ENCODE results near the gene TRPV6. TPM values are rescaled to one million over a fixed set of nuclear protein-coding genes. Genes with fewer than 3 reads are reported as not detected.

TRPV6 gene
- total and polyA plus RNA-seq, 8 donors = 36.1 to 308 (median 56.5) TPM

DNA sequence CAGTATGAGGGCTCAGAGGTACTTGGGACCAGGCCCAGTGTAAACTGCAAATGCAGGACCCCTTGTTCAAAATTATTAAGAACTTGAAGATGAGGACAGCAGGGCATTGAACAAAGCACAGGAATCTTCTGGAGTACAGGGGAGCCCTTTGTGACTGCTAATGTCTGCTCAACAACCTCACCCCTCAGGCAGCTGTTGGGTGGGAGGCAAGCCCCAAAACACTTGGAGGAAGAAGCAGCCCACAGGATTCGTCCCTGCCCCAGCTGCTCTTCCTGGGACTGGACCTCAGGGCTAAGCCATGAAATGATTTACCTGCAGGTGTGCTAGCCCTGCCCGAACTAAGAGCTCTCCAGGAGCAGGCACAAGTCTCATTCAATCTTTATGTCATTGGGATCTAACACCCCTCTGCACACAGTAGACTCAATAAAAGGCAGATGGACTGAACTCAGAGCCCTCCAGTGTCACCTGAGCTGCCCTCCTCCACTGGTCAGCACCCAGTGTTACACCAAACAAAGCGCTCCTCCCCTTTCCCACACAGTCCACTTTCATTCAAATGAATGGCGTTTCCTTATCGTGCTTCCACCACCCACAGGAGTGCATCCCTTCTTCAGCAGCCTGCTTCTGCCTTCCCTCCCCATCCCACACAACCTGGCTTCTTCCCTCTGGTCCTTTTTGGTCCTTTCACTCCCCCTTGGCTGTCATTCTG, 47.0 kb upstream of the TRPV6 start:
- Histone ChIP-seq H3K9me3 (no peaks in the 10 kb centered on the region), H3K27ac (no peak overlapping the region), H3K27me3 (no peaks in the 10 kb centered on the region), H3K4me1 (no peaks in the 10 kb centered on the region), H3K36me3 (no peaks in the 10 kb centered on the region), H3K4me3 (no peak overlapping the region)
- 63 to 70% methylated on average over 5 of the region's 5 CpGs for WGBS, 2 donors
- TF ChIP-seq, protein P1, sequence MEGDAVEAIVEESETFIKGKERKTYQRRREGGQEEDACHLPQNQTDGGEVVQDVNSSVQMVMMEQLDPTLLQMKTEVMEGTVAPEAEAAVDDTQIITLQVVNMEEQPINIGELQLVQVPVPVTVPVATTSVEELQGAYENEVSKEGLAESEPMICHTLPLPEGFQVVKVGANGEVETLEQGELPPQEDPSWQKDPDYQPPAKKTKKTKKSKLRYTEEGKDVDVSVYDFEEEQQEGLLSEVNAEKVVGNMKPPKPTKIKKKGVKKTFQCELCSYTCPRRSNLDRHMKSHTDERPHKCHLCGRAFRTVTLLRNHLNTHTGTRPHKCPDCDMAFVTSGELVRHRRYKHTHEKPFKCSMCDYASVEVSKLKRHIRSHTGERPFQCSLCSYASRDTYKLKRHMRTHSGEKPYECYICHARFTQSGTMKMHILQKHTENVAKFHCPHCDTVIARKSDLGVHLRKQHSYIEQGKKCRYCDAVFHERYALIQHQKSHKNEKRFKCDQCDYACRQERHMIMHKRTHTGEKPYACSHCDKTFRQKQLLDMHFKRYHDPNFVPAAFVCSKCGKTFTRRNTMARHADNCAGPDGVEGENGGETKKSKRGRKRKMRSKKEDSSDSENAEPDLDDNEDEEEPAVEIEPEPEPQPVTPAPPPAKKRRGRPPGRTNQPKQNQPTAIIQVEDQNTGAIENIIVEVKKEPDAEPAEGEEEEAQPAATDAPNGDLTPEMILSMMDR (IDR thresholded peaks at IDR 0.05) = no peak
- FAIRE-seq (no peak), ATAC-seq (no peak), DNase-seq (no peak)
- intact Hi-C loops (cut with DNase I) = no loop called here

DNA sequence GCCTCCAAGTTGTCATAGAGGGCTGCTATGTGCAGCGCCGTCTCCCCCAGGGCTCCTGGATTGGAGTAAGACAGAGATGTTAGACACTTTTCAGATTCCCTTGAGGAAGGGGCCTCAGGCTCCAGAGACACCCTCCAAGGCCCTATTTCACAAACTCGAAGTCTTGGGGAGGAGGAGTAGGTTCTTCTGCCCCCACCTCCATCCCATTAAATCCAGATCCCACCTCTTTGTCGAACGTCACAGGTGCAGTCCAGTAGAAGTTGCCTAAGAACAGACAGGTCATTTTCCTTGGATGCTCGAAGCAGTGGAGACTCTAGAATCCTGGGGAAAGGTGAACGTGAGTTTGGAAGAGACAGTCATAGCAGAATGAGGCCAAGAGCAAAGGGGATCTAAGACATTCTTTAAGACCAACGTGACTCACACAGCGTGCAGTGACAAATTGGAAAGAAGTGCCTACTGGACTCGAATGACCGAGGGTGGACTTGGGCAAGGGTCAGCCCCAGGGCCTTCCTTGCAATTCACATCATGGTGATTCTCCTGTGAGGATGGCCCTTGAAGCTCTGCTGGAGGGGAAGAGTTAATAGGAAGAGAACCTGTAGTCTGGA, 44.7 kb upstream of the TRPV6 start:
- Histone ChIP-seq H3K4me1 (no peaks in the 10 kb centered on the region), H3K4me3 (no peak overlapping the region), H3K9me3 (no peaks in the 10 kb centered on the region), H3K36me3 (no peaks in the 10 kb centered on the region), H3K27ac (no peak overlapping the region), H3K27me3 (no peaks in the 10 kb centered on the region)
- TF ChIP-seq, protein P1 (IDR thresholded peaks at IDR 0.05) = no peak
- intact Hi-C loops (cut with DNase I) = no loop called here
- FAIRE-seq (no peak), ATAC-seq (no peak), DNase-seq (no peak)
- WGBS, 2 donors = 78 to 86% methylated on average over 11 of the region's 11 CpGs

DNA sequence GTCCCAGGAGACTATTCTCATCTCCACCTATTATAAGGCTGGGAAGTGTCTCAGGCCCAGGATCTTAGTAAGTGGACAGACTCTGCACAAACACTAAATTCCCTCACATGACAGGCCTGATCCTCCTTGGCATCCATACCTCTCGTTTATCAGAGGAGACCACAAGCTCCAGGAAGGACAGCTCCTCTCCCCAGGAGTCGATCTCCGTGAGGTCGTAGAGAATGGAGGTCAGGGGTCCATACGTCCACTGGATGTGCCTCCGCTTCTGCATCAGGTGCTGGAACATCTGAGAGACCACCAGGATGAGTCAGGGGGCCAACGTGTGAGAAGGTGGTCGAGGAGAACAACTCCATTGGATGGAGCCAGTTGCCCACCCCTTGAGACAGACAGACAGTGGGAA, 42.4 kb upstream of the TRPV6 start:
- ATAC-seq = no peak
- TF ChIP-seq, protein P1 (IDR thresholded peaks at IDR 0.05) = no peak
- Histone ChIP-seq H3K9me3 (no peaks in the 10 kb centered on the region), H3K27ac (no peak overlapping the region), H3K4me1 (no peaks in the 10 kb centered on the region), H3K27me3 (no peaks in the 10 kb centered on the region), H3K36me3 (no peaks in the 10 kb centered on the region), H3K4me3 (no peak overlapping the region)
- WGBS, 2 donors = 66 to 67% methylated on average over 8 of the region's 8 CpGs
- FAIRE-seq = no peak
- DNase-seq = no peak
- intact Hi-C loops (cut with DNase I) = no loop called here

DNA sequence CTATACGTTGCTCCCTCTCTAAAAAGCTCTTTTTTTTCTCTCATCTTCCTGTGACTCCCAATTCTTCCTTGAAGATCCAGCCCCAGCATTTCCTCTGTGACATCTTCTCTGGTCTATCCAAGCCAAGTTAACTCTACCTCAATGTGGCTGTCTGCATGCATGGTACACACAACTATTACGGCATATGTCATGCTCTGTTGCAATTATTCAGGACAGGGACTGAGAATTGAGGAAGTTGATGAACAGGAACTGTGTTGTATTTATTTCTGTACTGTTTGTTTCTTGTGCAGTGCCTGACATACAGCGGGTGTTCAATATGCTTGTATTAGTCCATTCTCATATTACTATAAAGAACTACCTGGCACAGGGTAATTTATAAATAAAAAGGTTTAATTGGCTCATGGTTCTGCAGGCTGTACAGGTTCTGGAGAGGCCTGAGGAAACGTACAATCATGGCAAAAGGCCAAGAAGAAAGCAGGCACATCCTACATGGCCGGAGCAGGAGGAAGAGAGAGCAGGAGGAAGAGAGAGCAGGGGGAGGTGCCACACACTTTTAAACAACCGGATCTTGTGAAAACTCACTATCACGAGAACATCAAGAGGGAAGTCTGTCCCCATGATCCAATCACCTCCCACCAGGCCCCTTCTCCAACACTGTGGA, 41.7 kb upstream of the TRPV6 start:
- ATAC-seq (peak in 2 of 4 donors; percentile 65 to 74), DNase-seq (no peak), FAIRE-seq (no peak)
- intact Hi-C loops (cut with DNase I) = no loop called here
- no peaks in the 10 kb centered on the region for H3K4me1 ChIP-seq
- 66 to 77% methylated on average over 7 of the region's 7 CpGs for WGBS, 2 donors
- TF ChIP-seq, protein P1 (IDR thresholded peaks at IDR 0.05) = no peak
- no peaks in the 10 kb centered on the region for H3K9me3 ChIP-seq
- H3K27ac ChIP-seq = no peak overlapping the region
- no peak overlapping the region for H3K4me3 ChIP-seq
- no peaks in the 10 kb centered on the region for H3K36me3 ChIP-seq
- H3K27me3 ChIP-seq = no peaks in the 10 kb centered on the region

DNA sequence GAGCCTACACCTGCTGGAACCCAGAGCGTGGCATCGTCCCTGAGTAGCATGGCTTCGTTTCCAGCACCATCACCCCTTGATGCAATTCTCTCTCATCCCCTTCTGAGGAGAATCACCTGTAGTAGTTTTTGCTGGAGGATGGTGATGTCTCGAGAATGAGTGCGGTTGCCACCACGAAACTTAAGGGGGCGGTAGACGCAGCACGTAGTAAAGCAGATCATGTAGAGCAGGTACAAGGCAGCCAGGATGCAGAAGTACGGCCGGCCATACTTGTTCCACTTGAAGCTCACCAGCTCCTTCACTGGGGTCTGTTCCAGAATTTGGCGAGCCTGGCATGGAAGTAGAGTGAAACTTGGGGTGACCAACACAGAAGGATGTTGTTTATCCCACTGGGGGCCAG, 39.9 kb upstream of the TRPV6 start:
- no peaks in the 10 kb centered on the region for H3K27me3 ChIP-seq
- no peaks in the 10 kb centered on the region for H3K9me3 ChIP-seq
- FAIRE-seq (no peak), ATAC-seq (no peak), DNase-seq (no peak)
- intact Hi-C loops (cut with DNase I) = no loop called here
- H3K27ac ChIP-seq = no peak overlapping the region
- no peaks in the 10 kb centered on the region for H3K4me1 ChIP-seq
- TF ChIP-seq, protein P1 (IDR thresholded peaks at IDR 0.05) = no peak
- H3K36me3 ChIP-seq = no peaks in the 10 kb centered on the region
- no peak overlapping the region for H3K4me3 ChIP-seq
- WGBS, 2 donors = 67 to 72% methylated on average over 12 of the region's 12 CpGs
